T-helper 22 cell (primary cell): ENCODE measurements around the gene COX5A.
"Not testable (repeated sequence)": the region's sequence is repeated elsewhere in the genome, so short reads cannot be mapped to it uniquely, and the experiment has no call there.

Source experiments
- DNase-seq: peaks from one replicate; pipeline ENCODE4 v3.0.0-alpha.2; 2020; ENCODE audit warnings: low read depth

Gene COX5A

DNA sequence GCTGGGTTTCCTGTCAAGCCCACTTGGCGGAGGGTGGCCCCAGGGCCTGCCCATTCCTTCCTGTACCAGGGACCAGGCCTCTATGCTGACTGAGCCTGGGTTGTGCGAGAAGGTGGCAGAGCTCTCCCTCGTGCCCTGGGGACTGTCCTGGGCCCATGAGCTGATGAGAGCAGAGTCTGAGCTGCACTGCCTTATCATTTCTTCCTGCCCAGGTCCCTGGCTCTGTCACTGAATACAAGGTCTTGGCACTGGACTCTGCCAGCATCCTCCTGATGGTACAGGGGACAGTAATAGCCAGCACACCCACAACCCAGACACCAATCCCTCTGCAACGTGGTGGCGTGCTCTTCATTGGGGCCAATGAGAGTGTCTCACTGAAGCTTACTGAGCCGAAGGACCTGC, 40.6 kb downstream of the COX5A start:
- DNase-seq = no peak

DNA sequence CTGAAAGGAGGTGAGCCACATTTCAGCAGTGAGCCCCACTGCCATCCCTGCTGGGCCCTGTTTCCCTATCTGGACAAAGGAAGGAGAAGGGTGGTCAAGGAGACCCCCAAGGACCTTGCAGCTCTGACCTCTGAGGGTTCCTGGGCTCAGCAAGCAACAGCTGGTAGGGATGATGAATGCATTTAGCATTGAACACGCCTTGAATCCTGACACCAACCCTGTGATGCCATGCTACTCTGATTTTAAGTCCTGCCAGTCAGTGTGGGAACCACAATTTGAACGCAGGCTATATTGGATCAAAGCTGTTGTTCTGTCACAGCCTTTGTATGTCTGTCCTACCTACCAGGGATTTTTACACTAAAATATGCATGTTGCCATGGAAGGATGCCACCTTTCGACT, 41.6 kb downstream of the COX5A start:
- no peak for DNase-seq

DNA sequence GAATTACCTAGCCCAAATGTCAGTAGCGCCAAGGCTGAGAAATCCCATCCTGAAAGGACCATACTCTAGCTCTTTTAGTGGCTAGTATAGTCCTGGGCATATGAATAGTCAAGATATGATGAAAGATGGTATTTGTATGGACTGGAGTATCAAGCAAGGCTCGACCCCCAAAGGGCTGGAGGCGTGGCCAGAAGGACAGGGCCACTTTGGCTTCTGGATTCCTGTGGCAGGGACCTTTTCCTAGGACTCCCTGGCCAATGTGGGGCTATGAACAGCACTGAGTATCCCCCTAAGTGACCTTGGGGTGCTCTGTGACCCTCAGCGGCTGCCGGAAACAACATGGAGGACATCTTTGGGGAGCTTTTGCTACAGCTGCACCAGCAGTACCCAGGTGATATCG, 42.0 kb downstream of the COX5A start:
- no peak for DNase-seq

DNA sequence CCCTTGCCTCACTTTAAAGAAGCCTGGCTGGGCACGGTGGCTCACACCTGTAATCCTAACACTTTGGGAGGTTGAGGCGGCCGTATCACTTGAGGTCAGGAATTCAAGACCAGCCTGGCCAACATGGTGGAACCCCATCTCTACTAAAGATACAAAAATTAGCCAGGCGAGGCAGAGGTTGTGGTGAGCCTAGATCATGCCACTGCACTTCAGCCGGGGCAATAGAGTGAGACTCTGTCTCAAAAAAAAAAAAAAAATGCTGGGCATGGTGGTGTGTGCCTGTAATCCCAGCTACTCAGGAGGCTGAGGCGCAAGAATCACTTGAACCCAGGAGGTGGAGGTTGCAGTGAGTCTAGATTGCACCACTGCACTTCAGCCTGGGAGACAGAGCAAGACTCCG, 43.5 kb downstream of the COX5A start:
- DNase-seq = not testable (repeated sequence)

DNA sequence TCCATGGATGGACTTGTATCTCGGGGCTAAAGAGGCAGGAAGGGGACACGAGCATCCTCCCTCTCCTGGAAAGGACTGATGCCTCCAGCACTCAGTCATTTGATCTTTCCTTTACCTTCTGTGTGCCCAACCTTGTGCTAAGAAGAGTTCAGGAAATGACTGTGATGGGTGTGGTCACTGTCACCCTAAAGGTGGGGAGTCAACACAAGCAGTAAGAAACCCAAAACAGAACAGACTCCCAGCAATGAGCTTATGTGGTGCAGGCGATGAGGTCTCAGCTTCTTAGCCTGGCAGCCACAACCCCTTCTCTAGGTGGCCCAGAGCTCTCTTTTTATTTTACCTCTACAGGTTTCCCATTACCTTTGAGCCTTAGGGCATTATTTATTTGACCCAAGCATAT, 44.2 kb downstream of the COX5A start:
- no peak for DNase-seq

DNA sequence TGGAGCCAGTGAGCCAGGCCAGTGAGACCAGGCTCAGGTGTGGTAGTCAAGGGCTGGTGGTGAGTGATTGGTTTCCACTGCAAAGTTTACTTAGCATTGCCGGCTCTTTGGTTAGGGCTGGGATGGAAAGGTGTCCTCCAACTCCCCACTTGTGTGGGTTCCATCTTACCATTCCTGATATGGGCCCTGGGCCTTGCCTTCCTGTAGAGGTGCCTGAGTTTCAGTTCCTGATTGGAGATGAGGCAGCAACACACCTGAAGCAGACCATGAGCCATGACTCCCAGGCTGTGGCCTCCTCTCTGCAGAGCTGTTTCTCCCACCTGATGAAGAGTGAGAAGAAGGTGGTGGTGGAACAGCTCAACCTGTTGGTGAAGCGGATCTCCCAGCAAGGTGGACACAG, 44.9 kb downstream of the COX5A start:
- no peak for DNase-seq

DNA sequence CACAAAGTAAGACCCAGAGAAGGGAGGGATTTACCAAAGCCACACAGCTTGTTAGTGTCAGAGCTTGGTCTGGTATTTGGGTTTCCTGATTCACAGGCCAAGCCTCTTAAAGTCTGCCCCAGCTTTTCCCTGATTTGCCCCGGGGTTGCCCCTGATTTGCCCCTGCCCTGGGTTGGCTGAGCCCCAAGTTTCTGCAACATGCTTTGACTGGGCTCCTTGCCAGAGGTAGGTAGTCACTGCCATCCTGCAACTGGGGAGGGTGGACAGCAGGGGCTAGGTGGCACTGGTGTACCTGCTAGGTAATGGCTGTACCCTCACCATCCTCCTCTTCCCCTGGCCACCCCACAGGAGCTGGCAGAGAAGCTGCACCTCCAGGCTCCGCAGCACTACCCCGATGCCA, 45.6 kb downstream of the COX5A start:
- DNase-seq = no peak

DNA sequence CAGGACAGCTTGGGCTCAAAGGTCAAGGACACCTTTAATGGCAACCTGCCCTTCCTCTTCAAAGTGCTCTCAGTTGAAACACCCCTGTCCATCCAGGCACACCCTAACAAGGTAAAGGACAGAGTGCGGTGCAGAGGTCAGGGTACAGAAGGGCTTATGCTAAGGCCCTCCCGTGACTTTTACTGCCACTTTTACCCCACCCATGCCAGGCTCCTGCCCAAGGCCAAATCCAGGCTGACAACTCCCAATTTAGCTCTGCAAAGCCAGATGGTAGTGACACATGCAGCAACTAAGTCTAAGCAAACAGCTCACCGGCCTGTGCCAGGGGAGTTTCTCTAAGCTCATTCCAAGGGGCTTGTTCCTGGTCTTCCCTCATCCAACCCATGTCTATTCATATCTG, 46.4 kb downstream of the COX5A start:
- DNase-seq = no peak

DNA sequence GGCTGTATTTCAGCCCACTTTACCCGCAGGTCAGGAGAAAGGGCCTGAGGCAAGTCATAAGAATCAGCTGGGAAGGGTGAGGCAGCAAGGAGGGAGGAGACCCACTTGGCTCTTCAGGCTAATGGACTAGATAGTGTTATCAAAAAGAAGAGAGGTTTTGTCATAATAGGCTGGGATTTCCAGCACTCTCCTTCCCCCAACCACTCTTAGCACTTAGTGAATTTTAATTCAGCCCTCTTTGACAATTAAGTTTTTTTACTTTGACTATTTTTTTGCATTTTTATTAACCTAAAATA, 47.3 kb downstream of the COX5A start:
- DNase-seq = no peak

DNA sequence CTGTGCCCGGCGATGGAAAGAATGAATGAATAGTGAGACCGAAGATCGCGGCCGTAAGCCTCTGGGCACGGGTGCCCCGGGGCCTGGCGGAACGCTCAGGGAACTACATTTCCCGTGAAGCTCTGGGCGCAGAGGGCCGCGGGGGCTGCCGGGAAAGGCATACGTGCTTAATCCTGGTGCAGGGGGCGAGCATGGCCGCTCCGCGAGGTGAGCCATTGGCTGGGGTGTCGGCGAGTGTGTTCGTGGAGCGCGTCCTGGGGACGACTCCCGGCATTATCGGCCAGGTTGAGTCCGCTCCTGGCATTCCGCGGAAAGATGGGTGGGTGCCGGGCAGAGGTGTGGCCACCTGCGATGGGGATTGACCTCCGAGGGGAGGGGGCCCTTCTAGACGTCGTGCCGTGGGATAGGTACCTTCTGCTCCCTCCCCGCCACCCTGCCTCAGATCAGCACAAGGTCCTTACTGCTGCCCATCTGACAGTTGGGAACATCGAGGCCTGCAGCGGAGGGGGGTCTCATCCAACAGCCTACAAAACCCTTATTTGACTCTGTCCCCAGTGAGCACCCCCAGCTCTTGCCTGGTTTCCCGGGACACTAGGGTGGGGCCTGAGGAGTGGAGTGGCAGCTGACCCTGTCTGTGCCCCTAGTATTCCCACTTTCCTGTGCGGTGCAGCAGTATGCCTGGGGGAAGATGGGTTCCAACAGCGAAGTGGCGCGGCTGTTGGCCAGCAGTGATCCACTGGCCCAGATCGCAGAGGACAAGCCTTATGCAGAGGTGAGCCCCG, 47.8 kb downstream of the COX5A start, which contains the start of gene MPI:
MPI (plus strand) TSS at position 160 of the 782 bp plus-strand sequence; CDS start at position 192, 32 bp downstream.
- peak; percentile 74 for DNase-seq

DNA sequence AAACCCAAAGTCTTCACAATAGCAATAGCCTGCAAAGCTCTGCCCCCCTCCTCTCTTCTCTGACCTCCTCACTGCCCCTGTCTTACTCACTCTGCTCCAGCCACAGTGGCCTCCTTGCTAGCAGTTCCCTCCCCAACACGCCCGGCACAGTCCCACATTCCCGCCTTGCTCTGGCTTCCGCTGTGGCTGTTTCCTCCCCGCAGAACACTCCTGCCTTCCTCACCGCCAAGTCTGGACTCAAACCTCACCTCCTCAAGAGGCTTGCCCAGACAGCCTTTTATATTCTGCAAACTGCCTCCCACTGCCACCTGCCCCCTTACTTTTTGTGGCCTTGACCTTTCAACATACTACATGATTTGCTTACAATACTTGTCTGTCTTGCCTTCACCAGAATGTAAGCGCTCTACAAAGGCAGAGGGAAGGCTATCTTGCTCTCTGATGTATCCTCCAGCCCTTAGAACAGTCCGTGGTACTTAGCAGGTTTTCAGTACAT, 48.4 kb downstream of the COX5A start:
- no peak for DNase-seq

DNA sequence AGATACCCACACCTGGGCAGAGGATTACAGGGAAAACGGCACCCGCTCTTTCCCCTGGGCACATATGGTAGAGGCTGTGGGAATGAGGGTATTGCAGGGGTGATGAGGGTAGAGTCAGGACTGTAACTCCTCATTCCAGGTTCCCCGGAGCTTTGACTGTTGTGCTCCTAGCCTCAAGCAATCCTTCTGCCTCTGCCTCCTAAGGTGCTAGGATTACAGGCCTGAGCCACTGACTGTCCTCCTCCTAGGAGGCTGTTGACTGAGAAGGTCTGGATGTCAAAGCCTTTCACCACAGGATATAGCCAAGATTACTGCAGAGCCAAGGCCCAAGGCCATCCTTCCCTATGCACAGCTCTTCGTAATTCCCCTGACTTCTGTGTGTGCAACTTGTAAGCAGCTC, 49.2 kb downstream of the COX5A start:
- DNase-seq = no peak

DNA sequence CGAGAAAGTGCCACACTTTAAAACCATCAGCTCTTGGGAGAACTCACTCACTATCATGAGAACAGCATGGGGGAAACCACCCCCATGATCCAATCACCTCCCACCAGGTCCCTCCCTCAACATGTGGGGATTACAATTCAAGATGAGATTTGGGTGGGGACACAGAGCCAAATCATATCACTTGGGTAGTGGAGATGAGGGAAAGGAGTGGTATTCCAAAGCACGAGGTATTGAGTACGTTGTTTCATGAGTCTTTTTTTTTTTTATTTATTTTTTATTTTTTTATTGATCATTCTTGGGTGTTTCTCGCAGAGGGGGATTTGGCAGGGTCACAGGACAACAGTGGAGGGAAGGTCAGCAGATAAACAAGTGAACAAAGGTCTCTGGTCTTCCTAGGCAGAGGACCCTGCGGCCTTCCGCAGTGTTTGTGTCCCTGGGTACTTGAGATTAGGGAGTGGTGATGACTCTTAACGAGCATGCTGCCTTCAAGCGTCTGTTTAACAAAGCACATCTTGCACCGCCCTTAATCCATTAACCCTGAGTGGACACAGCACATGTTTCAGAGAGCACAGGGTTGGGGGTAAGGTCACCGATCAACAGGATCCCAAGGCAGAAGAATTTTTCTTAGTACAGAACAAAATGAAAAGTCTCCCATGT, 50.2 kb downstream of the COX5A start:
- DNase-seq = not testable (repeated sequence)

DNA sequence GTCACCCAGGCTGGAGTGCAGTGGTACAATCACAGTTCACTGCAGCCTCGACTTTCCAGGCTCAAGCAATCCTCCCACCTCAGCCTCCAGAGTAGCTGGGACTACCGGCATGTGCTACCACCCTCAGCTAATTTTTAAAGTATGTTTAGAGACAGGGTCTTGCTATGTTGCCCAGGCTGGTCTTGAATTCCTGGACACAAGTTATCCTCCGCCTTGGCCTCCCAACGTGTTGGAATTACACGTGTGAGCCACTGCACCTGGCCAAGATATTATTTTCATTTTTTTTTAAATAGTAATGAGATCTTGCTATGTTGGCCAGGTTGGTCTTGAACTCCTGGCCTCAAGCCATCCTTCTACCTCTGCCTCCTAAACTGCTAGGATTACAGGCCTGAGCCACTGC, 52.4 kb downstream of the COX5A start:
- DNase-seq = no peak

DNA sequence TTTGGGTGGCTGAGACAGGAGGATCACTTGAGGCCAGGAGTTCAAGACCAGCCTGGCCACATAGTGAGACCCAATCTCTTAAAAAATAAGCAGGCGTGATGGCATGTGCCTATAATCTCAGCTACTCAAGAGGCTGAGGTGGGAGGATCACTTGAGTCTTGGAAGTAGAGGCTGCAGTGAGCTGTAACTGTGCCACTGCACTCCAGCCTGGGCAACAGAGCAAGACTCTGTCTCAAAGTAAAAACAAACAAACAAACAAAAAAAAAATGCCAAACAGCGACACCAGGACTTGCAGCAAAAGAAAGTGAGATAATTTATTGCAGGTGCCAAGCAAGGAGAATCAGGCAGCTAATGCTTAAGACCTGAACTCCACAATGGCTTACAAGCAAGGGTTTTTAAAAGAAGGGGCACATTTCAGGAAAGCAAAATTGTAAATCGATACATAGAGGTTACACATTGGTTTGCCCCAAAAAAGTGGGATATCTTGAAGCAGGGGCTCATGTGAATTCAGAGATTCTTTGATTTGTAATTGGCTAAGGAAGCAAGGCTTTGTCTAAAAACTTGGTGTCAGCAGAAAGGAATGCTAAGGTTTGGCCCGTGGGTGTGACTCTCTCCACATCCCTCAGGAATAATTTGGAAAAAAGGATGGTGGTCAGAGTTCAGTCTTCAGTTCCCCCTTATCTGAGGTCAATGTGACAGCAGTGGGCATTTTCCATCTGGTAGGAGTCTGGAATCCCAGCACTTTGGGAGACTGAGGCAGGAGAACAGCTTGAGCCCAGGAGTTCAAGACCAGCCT, 53.2 kb downstream of the COX5A start:
- no peak for DNase-seq

DNA sequence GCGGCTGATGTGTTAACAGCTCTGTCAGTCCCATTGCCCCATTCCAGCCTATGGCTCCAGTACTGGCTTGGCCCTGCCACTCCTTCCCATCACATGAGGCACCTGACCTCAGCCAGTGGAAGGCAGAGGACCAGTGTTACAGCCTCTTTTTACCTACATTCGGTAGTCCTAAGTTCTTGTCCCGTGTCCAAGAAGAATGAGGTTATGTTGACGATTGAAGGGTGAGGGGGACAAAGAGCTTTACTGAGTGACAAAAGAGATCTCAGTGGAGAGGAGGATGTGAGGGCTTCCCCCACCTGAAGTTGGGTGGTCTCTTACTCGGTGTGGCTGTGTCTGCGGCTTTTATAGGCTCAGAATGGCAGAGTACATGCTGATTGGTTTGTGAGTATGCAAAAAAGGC, 55.3 kb downstream of the COX5A start:
- DNase-seq = no peak

DNA sequence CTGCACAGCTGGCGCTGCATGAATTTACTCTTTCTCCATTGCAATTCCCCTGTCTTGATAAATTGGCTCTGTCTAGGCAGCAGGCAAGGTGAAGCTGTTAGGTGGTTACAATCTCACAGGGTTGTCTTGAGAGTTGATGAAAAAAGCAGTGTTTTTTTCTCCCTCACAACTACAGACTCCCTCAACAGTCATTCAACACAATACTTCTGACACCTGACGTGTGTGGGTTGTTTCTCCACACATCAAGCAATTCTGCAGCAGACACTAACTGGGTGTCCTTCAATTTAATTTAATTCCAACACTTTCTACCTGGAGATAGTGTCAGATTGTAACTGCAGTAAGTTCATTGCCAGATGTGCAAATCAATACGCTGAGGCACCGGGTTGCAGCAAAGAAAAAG, 59.6 kb downstream of the COX5A start:
- DNase-seq = no peak

DNA sequence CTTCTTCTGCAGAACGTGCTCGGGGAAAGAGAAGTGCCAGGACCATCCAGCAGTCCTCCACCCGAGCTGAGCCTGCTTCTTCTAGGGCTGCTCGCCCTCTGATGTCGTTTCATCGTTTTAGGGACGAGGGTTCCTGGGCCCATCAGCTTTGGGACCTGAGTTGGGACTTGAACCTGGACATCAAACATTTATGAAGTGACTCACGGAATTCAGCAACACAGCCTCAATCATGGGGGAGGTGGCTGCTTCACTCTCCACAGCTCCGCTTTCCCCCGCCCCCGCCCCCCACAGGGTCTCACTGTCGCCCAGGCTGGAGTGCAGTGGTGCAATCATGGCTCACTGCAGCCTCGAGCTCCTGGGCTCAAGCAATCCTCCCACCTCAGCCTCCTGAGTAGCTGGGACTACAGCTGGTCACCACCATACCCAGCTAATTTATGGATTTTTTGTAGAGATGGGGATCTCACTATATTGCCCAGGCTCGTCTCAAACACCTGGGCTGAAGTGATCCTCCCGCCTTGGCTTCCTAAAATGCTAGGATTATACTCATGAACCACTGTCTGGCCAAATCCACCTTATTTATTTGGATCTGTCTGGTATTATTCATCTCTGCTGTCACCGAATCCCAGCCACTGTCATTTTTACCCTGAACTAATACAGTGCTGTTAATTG, 64.0 kb downstream of the COX5A start:
- DNase-seq = no peak

DNA sequence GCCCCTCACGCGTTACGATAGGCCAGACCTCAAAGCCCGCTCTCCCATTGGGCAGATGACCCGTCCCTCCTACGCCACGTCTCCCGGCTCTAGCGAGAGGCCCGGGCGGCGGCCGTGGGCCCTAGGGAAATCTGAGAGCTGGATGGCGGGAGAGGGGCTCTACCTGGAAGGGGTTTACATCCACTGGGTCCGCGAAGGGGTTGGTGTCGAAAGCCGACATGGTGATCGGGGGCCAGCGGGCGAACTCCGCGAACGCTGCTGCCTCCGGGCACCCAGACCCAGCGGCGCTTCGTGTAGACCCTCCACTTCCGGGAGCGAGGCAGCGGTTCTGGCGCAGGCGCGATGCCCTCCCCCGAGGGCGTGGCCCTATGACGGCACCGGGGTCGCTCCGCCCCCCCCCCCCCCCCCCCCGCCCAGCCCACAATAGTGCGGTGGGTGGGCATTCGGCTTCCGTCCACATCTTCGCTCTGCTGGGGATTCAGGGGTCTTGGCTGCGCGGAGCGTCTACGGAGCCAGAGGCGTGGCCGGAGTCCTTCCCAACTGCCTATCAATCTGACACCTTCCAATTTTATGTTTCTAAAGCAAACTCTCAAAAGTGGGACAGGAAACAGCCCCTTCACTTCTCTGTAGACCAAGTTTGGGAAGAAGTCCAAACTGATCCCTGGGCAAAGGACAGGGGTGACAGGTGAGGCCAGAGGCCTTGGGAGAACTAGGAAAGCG, 64.7 kb downstream of the COX5A start, which contains the start of gene SCAMP2:
SCAMP2 (minus strand) TSS at position 330 of the 720 bp plus-strand sequence; CDS start at position 220, 110 bp downstream.
- peak; percentile 87 for DNase-seq

DNA sequence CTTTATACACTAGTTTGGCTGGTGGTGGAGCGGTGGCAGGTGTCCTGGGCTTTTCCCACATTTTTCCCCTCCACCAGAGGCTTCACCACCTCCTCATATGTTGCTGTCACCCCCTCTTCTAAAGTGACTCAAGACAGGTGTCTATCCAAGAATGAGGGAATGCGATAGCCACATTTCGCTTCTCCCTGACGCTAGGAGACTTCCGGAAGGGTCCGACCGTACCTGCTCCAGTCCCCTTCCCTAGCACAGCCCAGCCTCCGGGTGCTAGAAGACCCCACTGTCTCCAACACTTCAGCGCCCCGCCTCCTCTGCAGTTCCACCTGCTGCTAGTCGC, 65.2 kb downstream of the COX5A start:
- no peak for DNase-seq

DNA sequence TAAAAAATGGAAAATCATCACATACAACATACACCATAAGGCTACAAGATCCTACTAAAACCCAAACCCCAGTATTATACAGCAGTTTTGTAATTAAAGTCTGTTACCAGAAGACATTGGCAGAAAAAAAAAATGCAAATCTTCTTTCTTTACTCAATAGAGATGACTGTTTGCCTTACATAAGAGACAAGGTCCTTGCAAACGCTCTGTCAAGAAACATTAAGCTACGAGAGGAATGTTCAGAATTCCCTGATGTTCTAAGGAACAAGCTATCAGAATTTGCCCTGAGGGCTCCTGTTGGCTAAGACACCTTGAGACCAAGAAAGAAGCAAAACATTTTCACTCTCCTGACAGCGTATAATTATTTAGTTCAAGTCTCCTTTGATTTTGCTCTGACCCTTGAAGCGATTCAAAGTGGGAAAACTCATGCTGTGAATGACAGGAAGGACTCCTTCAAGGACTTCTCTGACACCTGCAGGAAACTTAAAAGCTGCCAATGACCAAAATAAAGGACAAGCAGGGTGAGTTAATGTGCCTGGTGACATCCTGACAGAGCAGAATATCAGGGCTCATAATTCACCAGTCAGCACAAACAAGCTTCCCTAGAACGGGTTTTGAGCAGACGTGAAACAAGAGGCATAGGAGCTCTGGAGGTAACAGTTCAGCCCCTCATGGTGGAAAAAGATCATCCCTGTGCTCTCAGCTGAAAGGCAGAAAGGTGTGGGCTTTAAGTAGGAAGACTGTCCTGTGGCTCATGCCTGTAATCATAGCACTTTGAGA, 67.2 kb downstream of the COX5A start:
- DNase-seq = no peak
